Measurements from ENCODE around the gene GPR108. TPM values are rescaled to one million over a fixed set of nuclear protein-coding genes. Genes with fewer than 3 reads are reported as not detected.
"Not testable (repeated sequence)": the region's sequence is repeated elsewhere in the genome, so short reads cannot be mapped to it uniquely, and the experiment has no call there.

Gene GPR108
- total RNA-seq, 1 experiment from 2014 or later: 65.4 TPM

DNA sequence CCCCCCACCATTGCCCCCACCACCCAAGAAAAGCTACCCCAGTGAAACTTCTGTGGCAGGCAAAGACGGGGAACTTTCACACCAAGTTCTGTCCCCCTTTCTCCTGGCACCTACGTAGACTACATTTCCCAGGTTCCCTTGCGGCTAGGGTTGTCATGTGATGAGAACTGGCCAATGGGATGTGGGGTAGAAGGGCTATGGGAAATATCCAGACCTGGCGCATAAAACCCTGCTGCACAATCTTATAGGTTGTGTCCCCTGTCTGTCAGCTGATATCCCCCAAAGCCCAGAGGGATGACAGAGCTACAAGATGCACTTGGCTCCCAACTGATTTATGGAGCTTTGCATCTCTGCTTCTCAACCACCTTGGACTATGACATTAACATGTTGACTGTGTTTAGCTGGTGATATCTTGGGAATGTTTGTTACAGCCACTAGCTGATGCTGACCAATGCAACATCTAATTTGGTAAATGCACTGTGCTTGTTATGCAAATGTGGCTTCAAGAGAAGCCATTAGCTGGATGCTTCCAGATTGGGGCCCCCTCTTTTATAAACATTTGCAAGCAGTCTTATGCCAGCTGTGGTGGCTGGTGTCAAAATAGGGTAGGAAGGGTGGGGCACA lies 23.8 kb upstream of the GPR108 start:
- DNase-seq (ENCODE audit: low spot score): no peak

DNA sequence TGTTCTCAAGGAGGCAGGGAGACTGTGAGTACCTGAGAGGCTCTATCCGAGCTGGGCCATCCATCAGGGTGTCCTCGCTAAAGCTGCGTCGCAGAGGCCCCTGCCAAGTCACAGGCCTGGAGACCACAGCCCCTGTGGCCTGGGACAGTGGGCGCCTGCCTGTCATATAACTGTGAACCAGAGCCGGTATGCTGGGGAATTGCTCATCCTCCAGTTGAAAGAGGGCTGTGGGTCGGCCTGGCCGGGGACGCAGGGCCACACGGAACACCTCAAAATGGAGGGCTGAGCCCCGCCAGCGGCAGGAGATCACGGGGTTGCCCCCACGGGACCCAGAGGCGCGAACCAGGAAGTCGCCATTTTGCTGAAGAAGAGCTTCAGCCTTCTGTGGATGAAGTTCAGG lies 23.2 kb upstream of the GPR108 start:
- no peak for DNase-seq (ENCODE audit: low spot score)

DNA sequence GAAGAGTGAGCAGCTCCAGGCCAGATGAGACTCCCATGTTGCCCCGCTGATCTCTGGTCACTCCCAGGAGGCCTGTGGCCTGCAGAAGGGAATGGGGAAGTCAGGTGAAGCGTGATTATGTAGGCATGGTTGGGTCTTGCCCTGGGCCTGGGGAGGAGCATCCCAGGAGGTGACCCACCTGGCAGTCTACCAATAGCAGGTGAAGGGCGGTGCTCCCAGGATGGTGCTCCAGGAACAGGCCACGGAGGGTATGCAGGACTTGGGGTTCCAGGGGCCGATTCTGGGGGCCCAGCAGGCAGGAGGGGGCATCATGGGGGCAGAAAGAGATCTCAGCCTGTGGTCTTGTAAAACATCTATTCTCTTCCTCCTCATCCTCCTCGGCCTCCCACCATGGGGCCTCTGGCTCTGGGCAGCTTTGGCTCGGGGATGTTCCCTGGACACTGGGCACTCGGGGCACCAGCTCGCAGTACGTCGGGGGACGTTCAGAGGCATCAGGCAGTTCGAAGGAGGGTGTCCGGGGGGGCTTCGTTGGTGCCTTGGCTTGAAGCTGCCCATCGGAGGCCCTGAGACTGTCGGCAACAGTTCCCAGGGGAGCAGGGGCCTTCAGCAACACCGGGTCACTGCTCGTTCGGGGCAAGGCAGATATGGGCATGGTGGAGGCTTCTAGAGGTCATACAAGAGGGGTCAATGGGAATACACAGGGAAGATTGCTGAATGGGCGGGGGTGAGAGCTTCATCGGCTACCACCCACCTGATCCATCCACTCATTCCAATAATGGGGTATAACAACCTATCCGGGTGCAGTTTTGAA lies 17.5 kb upstream of the GPR108 start:
- no peak for DNase-seq (ENCODE audit: low spot score)

DNA sequence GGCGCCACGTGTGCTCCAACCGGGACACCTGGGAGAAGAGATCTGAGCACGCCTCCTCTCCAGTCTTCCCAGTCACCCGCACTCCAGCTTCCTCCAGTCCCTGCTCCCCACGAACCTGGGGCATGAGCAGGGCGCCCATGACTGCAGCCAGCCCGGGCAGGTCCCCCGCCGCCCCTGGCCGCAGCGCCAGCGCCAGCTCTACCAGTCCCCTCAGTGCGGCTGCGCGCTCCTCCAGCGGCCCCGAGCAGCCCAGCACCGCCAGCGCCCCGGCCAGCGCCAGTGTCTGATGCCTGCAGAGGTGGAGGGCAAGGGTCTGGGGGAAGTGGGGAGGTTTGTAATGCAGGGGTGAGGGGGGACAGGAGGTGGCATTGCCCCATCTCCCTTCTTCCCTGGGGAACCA lies 16.8 kb upstream of the GPR108 start:
- no peak for DNase-seq (ENCODE audit: low spot score)

DNA sequence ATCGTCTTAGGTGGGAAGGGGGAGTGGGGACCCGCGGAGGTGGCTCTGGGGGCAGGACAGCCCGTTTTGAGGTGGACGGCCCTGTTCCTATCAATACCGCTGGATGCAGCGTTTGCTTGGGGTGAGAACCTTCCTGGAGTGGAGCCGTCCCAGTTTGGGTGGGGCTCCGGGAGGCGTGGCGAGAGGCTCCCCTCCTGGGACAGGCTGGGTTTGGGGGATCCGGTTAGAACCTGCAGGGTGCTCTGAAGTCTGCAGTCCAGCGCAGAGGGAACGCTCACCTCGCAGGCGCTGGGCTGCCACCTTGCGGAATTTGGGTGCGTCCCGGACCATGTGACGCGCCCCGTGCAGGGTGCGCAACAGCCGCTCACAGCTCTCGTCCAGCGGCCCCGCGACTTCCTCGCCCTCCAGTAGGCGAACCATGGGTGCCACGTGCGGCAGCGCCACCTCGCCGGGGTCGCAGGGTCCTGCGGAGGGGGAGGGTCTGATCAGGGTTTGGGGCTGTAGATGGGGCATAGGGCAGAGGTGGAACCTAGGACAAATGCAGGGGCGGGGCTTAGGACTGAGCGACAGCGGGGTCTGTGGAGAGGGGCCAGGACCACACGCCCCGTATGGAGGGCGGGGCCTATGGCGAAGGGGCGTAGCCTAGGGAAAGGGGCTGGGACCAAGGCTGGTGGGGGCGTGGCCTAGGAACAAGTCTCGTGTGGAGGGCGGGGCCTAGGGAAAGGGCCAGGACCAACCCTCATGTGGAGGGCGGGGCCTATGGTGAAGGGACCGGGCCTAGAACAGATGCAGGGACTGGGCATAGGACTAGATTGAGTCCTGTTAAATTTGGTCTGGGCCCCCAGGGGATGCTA lies 16.0 kb upstream of the GPR108 start:
- DNase-seq (ENCODE audit: low spot score): no peak

DNA sequence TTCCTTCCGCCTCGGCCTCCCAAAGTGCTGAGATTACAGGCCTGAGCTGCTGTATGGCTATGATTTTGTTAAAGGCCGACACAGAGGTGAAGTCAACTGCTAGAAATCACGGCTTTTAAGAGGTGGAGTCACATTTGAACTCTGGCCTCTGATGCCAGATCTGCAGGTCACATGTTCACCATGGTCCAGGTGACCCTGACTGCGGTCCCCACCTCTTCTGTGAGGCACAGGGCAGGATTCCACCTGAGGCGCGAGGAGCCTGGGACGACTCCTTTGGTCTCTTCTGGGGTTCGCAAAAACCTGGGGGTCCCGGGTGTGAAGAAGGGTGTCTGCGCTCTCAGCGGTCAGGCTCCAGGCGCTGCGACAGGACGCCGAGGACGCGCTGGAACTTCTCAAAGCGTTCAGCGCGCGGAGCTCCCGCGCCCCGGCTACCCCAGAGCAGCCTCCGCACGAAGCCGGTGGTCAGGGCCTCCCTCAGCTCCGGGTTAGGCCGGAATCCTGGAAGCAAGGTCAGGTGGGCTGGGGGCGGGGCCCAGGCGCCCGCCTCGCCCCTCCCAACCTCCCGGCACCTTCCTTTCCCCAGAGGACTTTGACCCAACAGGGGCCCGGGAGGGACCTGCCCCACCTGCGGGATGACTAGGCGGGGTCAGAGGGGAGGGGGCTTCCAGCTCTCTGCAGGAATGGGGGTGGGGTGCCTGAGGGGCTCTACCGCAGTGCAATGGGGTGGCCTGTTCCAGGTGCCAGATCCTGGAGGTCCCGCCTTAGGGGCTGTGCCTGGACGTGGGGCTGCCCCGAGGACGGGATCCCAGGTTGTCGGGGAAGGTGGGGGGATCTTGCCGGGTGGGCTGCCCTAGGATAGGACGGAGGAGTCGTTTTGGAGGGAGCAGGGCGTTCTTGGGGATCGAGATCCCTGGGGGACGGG lies 15.1 kb upstream of the GPR108 start:
- no peak for DNase-seq (ENCODE audit: low spot score)

DNA sequence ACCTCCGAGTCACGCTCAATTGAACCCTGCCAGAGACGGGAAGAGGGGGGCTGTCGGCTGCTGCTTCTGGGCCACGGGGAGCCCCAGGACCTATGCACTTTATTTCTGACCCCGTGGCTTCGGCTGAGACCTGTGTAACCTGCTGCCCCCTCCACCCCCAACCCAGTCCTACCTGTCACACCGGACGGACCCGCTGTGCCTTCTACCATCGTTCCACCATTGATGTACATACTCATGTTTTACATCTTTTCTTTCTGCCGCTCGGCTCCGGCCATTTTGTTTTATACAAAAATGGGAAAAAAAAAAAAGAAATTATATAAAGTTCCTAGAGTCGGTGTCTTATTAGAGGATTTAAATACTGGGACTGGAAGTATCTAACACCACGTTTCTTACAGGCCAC lies 13.8 kb upstream of the GPR108 start:
- no peak for DNase-seq (ENCODE audit: low spot score)

DNA sequence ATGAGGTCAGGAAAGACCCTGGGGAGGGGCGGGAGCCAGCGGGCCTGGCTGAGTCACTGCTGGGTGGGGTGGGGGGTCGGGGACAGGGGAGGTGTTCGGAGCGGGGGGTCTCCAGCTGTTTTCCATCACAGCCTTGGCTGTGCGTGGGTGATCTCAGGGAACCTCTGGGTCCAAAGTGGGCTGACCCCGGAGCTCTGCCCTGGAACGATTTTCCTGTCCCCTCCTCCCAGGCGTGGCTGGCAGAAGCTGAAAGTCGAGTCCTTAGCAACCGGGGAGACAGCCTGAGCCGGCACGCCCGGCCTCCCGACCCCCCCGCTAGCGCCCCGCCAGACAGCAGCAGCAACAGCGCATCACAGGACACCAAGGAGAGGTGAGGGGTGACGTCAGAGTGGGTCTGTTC lies 12.7 kb upstream of the GPR108 start:
- DNase-seq (ENCODE audit: low spot score): no peak

DNA sequence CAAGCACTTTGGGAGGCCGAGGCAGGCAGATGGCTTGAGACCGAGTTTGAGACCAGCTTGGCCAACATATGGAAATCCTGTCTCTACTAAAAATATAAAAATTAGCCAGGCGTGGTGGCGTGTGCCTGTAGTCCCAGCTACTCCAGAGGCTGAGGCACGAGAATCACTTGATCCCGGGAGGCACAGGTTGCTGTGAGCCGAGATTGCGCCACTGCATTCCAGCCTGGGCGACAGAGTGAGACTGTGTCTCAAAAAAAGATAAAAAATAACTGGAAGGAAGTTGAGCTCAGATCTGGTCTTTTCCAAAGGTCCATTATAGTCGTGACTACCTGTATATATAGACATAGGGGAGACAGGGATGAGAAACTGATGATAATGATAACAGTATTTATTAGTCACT lies 11.2 kb upstream of the GPR108 start:
- not testable (repeated sequence) for DNase-seq (ENCODE audit: low spot score)

DNA sequence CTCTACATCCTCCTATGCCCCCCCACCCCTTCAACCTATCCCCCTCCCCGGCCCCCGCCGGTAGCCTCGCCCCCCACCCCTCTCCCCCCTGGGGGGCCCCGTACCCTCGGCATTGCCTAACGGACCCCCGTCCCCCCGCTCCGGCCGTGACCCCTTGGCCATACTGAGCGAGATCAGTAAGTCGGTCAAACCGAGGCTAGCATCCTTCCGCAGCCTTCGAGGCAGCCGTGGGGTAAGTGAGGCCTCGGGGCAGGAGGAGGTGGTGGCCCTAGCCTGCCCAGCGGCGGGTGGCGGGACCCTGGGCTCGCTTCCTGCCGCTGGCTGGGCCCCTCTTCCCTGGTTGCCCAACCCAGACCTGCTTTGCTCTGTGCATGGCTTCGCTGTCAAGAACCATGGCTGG lies 8.6 kb upstream of the GPR108 start:
- no peak for DNase-seq (ENCODE audit: low spot score)

DNA sequence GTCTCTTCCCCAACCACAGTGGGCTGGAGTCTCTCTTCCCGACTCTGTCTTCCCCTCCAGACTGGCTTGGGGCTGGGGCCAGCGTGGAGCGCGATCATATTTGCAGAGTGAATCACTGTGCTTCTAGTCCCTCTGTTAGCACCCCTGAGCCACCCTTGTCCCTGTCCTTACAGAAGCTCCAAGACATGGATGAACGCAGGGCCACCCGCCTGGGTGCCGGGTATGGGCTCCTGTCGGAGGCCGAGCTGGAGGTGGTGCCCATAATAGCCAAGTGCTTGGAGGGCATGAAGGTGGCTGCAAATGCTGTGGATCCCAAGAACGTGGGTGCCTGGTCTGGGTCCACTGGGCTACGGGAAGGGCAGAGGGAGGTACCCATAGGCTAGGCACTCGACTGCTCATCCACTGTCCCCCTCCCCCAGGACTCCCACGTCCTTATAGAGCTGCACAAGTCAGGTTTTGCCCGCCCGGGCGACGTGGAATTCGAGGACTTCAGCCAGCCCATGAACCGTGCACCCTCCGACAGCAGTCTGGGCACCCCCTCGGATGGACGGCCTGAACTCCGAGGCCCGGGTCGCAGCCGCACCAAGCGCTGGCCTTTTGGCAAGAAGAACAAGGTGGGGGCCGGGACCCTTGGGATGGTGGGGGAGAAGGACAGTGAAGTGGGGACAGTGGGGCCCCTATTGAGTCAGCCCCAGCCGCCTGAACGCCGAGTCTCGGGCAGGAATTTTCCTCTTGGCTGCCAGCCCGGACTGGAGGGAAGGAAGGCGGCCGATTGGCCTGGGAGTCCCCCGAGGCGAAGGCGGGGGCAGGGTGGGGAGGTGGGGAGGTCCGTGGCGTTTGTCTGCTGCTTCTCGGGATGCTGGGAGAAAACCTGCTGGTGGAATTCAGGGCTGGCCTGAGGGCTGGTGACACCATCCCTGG lies 7.3 kb upstream of the GPR108 start:
- peak; percentile 82 for DNase-seq (ENCODE audit: low spot score)

DNA sequence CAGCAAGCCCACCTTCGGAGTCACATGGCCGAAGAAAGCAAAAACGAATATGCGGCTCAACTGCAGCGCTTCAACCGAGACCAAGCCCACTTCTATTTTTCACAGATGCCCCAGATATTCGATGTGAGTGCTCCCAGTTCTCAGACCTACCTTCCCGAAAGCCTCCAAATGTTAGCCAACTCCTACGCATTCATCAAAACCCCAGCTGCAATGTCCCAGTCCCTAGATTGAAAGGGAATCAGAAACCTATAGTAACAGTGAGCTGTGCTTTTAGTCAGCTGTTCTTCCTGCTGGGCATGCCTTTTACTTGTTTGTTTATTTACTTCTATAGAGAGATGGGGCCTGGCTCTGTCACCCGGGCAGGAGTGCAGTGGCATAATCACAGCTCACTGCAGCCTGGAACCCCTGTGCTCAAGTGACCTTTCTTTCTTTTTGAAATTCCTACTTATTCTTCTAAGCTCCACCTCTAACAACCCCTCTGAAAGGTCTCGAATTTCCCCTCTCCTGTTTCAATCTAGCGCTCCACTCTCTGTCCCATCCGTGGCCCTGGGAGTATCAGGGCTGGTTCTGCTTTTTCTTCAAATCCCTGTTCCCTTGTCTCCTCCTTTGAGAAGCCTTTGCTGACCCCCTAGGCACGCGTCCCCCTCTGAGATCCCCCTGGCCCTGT lies 6.5 kb upstream of the GPR108 start:
- peak; percentile 51 for DNase-seq (ENCODE audit: low spot score)

DNA sequence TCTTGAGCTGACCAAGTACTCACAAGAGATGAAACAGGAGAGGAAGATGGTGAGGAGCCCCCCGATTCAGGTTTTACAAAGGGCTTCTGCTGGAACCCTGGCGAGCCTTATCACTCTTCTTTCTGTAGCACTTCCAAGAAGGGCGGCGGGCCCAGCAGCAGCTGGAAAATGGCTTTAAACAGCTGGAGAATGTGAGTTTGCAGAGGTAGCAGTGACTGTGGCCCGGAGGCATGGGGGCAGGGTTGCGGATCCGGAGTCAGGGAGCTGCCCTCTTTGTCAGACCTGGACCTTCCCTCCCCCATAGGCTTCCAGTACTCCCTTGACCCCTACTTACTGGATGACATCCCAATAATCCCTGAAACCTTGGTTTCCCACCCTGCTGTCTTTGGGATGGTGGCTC lies 5.7 kb upstream of the GPR108 start:
- no peak for DNase-seq (ENCODE audit: low spot score)

DNA sequence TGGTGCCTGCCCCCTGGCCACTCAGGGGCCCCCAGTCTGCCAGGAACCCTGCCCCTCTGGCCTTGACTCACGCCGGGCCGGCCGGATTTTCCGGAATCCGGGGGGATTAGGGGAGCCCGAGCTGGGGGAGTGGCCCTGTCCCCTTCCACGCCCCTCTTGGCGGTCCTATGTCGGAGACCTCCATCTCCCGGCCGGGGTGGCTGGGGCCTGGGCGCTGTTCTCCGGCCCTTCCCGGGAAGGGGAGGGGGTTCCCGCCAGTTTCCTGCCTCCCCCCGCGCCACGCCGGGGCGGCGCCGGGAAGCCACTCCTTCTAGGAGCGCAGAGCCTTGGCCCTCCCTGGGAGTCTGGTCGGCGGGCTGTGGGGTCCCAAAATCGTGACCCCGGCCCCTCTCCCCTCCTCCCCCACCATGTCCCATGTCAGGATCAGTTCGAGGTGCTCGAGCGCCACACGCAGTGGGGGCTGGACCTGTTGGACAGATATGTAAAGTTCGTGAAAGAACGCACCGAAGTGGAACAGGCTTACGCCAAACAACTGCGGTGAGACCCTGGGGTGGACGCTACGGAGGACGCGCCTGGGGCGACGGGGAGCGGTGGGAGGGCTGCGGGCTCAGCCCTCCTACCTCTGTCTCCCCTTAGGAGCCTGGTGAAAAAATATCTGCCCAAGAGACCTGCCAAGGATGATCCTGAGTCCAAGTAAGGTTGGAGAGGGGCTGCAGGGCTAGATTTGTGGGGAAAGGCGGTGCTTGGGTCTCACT lies 3.4 kb upstream of the GPR108 start:
- DNase-seq (ENCODE audit: low spot score): peak; percentile 27

DNA sequence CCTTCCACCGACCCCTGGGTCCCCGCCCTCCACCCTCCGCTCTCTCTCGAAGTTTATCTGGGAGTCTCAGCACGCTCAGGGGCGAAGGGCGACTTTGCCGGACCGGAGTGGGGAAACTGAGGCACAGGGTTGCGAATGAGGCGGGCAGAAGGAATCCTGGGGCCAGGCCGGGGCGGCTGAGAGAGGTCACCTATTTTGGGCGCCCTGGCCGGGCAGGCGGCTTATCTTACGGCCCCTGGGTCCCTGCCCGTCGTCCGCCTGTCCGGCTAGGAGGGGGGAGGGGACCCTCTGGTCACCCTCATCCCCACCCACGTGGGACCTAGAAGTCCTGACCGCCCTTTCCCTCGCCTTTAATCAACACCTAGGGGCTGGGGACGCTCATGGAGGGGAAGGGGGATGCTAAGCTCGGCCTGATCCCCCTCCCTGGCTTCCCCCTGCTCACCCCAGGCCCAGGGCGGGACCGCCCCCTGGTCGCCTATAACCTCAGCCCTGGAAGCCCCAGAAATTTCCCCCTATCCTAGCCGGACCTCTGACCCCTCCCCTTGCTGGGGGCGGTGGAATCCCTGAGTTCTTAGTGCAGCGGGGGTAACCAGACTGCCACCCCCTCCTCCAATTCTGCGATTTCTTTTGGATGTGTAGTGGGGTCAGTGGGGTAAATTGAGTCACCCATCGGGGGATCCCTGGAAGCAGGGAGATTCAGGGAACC lies 2.7 kb upstream of the GPR108 start:
- peak; percentile 23 for DNase-seq (ENCODE audit: low spot score)

DNA sequence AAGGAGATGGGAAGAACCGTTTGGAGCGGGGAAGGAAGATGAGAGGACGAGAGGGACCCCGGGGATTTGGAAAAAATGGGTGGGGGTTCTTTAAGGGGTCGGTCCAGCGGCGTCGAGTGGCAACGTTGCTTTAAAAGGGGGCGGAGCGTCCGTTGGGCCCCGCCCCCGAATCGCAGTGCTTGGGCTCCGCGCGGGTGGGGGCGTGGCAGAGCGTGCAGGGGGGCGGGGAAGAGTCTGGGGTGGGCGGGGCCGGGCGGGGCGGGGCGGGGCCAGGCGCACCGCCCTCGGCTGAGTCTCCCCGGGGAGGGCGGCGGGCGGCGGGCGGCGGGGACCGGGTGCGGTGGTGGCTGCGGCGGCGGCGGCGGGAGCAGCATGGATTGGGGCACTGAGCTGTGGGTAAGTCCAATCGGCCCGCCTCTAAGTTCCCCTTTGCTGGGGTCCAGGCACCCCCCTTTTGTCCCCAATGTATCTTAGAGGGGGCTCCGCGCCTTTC lies 2.1 kb upstream of the GPR108 start, which contains the start of gene TRIP10:
Gene TRIP10, plus strand, starts transcription at position 291 of the 493 bp plus-strand sequence. Its CDS starts 82 bp downstream, at position 373.
- peak; percentile 53 for DNase-seq (ENCODE audit: low spot score)

DNA sequence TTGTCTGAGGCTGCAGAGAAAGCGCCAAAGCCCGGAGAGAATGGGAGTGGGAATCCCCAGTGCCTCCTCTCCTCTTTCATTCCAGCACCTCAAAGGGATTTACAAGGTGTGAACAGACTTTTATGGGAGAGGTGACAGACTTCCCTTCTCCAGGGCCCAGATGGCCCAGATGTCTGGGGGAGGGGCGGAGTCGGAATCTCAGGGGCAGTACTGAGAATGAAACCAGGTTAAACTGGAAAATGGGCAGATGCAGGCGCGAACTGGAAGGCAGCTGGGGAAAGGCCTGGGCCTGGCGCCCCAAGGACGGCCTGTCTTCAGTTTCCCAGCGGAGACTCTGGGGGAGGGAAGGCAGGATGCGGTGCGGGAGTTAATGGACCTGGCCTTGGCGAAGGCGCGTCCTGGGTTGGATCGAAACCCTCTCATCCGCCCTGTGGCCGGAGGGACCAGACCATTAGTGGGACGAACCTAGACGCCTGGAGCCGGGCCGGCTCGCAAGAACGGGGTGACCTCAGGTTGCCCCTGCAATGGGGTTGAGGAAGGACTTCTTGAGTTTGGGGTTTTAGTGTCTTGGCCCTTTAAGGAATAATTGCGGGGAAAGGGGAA lies 1.5 kb upstream of the GPR108 start:
- peak; percentile 13 for DNase-seq (ENCODE audit: low spot score)

Measured in H4 (cell line).